Mucosa of stomach (tissue), 1 donor: ENCODE results near the gene PLSCR5.
A peak's percentile ranks its signal among the peaks of the same experiment; 100 is the strongest.

Experiments
- H3K27me3 ChIP-seq: one replicate; pipeline ENCODE4 v1.7.0; 2013; ENCODE audit warnings: mild to moderate bottlenecking, low read length; ENCODE audit not compliant: control insufficient read depth, insufficient read depth
- H3K36me3 ChIP-seq: one replicate; pipeline ENCODE4 v1.7.0; 2013; ENCODE audit warnings: low read length; ENCODE audit not compliant: control insufficient read depth, insufficient read depth
- H3K4me1 ChIP-seq: one replicate; pipeline ENCODE4 v1.7.0; 2013; ENCODE audit warnings: mild to moderate bottlenecking, low read length; ENCODE audit not compliant: control insufficient read depth, insufficient read depth
- H3K4me3 ChIP-seq: one replicate; pipeline ENCODE4 v1.7.0; 2013; ENCODE audit warnings: low read length
- H3K9ac ChIP-seq: one replicate; pipeline ENCODE4 v1.7.0; 2013; ENCODE audit warnings: mild to moderate bottlenecking, low read length, moderate library complexity
- H3K9me3 ChIP-seq: one replicate; pipeline ENCODE4 v1.7.0; 2013; ENCODE audit warnings: mild to moderate bottlenecking, low read length, moderate library complexity; ENCODE audit not compliant: control insufficient read depth
- donor health status: Pancreatic carcinoma.

The PLSCR5 gene

DNA sequence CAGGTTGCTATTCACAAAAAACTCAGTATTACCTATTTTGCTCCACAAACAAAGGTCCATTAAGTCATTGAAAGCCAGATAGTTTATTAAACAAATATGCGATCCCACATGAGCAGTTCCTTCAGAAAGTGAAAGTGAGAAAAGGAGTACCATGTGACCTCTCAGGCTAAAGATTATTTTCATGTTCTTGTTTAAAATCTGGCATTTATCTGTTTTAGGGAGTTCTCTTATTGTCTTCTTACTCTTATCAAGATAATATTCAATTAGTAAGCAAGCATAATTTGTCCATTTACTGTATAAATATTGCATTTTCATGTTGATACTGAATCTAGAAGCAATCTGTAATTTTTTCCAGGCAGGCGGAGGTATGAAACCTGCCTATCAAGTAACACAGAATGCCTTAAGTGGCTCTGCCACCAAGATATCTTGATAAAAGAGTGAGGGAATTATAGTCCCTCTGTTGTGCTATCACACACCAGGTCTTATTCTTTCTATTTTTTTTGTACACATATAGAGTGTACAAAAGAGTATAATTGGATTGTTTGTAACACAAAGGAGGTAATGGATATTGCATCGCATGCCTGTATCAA is 20.1 kb upstream of the PLSCR5 start:
- Histone ChIP-seq H3K4me3 (no peak overlapping the region), H3K9me3 (no peaks in the 10 kb centered on the region)

DNA sequence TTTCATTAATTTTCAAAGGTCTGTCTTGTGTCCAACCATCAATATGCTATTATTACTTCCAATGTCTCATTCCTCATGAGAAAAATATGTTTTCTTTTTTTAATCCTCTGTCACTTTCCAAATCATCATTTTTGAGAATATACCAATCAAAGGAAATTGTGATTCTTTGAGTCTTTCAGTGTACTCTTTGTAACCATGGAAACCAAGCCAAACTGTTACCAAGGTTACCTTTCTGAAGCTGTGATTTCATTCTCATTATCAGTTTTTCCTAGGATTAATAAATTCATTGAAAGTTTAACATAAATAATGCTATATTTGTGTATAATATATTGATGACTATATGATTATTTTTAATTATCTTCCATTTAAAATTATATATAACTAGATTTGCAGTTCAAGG is 16.6 kb upstream of the PLSCR5 start:
- Histone ChIP-seq H3K27me3 (no peaks in the 10 kb centered on the region), H3K36me3 (no peaks in the 10 kb centered on the region), H3K4me3 (no peak overlapping the region), H3K9ac (no peak overlapping the region), H3K9me3 (no peaks in the 10 kb centered on the region), H3K4me1 (no peaks in the 10 kb centered on the region)

More for the DNA sequence above, 20.1 kb upstream of the PLSCR5 start:
- Histone ChIP-seq H3K36me3 (no peaks in the 10 kb centered on the region), H3K4me1 (no peaks in the 10 kb centered on the region), H3K9ac (peak overlapping the region; percentile 58), H3K27me3 (no peaks in the 10 kb centered on the region)

DNA sequence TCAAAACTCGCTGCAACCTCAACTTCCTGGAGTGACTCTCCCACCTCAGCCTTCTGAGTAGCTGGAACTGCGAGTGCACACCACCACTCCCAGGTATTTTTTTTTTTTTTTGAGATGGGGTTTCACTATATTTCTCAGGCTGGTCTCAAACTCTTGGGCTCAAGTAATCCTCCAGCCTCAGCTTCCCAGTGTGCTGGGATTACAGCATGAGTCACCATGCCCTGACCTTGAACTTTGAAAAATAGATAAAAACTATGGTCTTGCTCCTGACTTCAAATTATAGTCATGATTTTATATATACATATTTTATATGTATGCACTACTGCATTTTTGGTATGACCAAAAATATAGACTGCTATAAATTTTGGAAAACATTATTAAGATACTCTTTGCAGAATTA is 6.9 kb upstream of the PLSCR5 start:
- no peak overlapping the region for H3K9ac ChIP-seq
- H3K4me1 ChIP-seq: no peaks in the 10 kb centered on the region
- no peaks in the 10 kb centered on the region for H3K36me3 ChIP-seq
- H3K9me3 ChIP-seq: no peaks in the 10 kb centered on the region
- no peaks in the 10 kb centered on the region for H3K27me3 ChIP-seq
- no peak overlapping the region for H3K4me3 ChIP-seq

DNA sequence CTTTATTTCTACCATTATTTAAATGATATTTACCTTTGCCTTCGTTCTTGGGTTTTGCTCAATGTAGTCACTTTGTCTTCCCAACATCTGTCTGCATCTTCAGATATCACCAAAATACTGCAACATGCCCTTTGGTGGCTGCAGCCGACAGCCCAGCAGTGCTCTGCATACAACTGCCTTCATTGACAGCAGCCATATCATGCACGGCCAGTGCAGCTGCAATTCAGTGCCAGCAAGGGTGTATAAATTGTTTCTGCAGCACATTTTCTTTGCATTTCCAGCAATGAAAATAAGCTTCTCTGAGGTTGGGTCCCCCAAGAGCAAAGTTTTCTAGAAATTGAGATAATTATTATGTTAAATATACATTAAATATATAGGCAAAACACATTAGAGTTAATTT is 6.0 kb upstream of the PLSCR5 start:
- H3K9me3 ChIP-seq: no peaks in the 10 kb centered on the region
- no peaks in the 10 kb centered on the region for H3K4me1 ChIP-seq
- H3K9ac ChIP-seq: no peak overlapping the region
- no peak overlapping the region for H3K4me3 ChIP-seq
- no peaks in the 10 kb centered on the region for H3K36me3 ChIP-seq
- H3K27me3 ChIP-seq: no peaks in the 10 kb centered on the region

DNA sequence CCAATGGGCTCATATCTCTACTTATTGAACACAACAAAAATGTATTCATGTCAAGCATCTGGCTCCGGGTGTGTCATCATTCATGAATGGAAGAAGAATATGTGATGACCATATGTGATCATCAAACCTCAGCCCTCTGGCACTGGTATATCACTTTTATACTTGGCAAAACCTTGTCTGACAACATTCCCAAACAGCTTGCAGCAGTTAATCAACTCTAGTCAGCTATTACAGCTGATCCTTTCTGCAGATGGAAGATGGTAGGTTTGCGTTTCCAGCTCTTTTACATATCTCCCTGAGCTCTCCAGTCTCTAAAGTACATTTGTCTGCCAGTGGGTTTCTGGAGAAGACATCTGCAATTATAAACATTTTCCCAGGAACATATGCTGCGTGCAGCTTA is 6.6 kb downstream of the PLSCR5 start:
- H3K4me3 ChIP-seq: no peak overlapping the region
- H3K4me1 ChIP-seq: no peaks in the 10 kb centered on the region
- H3K36me3 ChIP-seq: no peaks in the 10 kb centered on the region
- H3K27me3 ChIP-seq: no peaks in the 10 kb centered on the region
- no peaks in the 10 kb centered on the region for H3K9me3 ChIP-seq
- no peak overlapping the region for H3K9ac ChIP-seq

DNA sequence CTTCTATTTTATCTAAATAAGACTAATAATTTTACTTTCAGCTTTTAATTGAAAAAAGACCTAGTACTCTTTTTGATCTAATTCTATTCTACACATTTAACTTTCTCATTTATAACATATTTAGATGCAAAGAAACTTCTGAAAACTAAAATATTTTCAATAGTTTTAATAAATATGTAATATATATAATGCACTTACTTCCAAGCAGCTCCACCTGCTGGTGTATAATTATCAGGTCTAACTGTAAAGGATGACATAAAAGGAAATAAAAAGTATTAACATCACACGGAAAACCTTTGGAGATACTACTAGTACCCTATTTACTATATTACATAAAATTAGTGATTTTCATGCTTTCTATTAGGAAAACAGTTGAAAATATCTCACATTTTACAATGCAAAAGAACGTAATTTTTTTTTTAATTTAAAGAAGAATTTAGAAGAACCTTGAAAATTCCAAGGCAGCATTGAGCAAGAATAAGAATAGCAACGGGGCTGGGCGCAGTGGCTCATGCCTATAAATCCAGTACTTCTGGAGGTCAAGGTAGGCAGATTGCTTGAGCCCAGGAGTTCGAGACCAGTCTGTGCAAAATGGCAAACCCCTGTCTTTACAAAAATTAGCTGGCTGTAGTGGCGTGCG is 10.2 kb downstream of the PLSCR5 start:
- Histone ChIP-seq H3K36me3 (no peaks in the 10 kb centered on the region), H3K4me1 (no peaks in the 10 kb centered on the region), H3K4me3 (no peak overlapping the region), H3K9ac (no peak overlapping the region), H3K9me3 (no peaks in the 10 kb centered on the region), H3K27me3 (no peaks in the 10 kb centered on the region)

DNA sequence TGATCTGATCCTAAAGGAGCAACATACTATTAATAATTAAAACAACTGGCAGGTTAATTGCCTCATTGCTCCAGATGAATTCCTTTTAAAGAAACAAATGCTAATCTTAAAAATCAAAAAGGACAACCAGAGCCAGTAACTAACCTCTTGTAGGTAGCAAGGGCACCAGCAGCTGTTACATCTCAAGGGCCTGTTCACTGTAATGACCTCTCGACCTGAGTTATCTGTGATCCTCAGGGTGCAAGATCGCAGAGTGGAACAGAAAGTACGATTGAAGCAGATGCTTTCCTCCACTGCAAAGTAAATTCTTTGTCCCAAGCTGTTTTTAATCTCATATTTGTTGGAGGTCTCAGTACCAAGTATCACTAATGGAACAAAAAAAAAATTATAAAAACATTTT is 11.4 kb downstream of the PLSCR5 start:
- H3K36me3 ChIP-seq: no peaks in the 10 kb centered on the region
- no peaks in the 10 kb centered on the region for H3K27me3 ChIP-seq
- no peaks in the 10 kb centered on the region for H3K9me3 ChIP-seq
- no peak overlapping the region for H3K4me3 ChIP-seq
- H3K4me1 ChIP-seq: no peaks in the 10 kb centered on the region
- no peak overlapping the region for H3K9ac ChIP-seq

DNA sequence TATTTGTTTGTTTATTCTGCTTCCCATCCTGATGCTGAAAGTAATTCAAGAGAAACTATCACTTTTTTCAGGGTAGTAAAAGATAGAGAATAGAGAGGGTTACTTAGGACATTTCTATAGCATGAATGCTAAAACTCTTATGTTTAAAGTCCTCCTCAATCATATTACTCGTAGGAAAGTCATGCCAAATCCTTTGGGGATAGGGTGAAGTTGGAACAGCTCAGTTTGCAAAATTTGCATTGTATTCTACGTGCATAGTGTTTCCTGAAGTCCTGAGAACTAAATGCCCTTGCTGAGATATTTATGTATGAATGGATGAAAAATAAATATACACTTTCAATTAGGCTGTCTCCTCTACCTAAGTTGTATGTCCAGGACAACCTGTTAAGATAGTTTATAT is 14.6 kb downstream of the PLSCR5 start:
- H3K4me3 ChIP-seq: no peak overlapping the region
- no peaks in the 10 kb centered on the region for H3K4me1 ChIP-seq
- no peaks in the 10 kb centered on the region for H3K9me3 ChIP-seq
- H3K9ac ChIP-seq: no peak overlapping the region
- H3K36me3 ChIP-seq: no peaks in the 10 kb centered on the region
- H3K27me3 ChIP-seq: no peaks in the 10 kb centered on the region

DNA sequence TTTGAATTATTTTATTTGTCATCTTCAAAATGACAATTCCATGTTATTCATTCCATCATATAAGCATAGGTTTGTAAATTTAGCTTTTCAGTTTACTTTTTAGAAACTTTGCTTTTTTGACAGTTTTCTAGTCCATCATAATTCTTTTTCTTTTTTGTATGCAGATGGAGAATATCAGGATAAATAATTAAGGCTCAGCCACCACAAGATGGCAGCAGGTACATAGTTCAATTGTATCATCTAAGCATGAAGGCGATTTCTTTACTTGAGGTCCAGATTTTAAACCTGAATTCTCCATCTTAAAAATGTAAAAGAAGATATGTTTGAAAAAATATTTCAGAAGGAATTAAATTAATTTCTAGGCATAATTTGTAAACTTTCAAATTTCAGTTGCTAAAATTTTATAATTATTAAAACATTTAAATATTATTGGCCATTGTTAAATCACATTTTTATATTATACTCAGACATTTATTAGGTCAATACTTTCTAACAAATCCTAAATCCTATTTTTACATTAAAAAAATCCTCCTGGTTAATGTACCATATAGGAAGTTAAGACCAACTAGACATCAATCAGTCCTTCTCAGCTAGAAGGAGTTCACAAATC is 15.1 kb downstream of the PLSCR5 start:
- Histone ChIP-seq H3K4me1 (no peaks in the 10 kb centered on the region), H3K36me3 (no peaks in the 10 kb centered on the region), H3K9me3 (no peaks in the 10 kb centered on the region), H3K27me3 (no peaks in the 10 kb centered on the region), H3K4me3 (no peak overlapping the region), H3K9ac (no peak overlapping the region)

DNA sequence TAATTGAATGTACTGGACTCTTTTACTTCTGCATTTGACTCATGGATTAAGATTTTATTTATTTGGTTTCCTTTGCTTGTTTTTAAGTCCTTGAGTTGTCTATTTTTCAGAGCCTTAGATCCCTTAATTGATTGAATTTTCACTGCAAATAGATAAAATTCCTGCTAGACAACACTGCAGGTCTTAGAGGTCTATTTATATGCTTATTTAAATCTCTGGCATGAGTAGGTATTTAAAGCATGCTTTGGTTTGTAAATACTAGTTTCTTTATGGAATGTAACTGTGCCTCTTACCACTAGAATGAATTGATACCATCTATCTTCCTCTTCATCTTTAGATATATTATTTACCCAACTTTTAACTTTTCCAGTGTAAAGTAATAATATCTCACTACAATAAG is 20.0 kb downstream of the PLSCR5 start:
- no peaks in the 10 kb centered on the region for H3K36me3 ChIP-seq
- no peaks in the 10 kb centered on the region for H3K4me1 ChIP-seq
- H3K9ac ChIP-seq: no peak overlapping the region
- H3K4me3 ChIP-seq: no peak overlapping the region
- H3K27me3 ChIP-seq: no peaks in the 10 kb centered on the region
- no peaks in the 10 kb centered on the region for H3K9me3 ChIP-seq

DNA sequence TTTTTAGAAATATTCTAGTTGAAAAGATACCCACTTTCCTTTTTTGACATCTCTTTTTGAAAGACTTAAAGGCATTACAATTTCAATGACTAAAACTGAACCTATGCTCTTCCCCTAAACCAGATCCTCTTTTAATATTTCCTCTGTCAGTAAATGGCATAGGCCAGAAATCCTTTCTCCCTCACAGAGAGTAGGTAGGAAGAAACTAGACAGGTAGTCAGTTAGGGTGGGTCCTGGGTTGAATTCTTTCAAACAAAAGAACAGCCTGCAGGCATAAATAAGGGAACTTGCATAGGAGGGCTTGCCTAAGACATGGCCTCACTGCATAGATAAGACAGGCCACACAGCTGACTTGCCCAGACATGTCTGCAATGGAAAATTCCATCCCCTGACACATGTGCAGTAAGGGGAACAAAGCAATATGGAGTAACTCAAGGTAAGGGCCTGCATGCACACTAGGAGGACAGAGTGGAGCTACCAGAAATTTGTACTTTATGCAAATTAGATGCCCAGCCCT is 23.1 kb downstream of the PLSCR5 start:
- Histone ChIP-seq H3K27me3 (no peaks in the 10 kb centered on the region), H3K9ac (no peak overlapping the region), H3K4me3 (no peak overlapping the region), H3K36me3 (no peaks in the 10 kb centered on the region), H3K9me3 (no peaks in the 10 kb centered on the region), H3K4me1 (no peaks in the 10 kb centered on the region)

DNA sequence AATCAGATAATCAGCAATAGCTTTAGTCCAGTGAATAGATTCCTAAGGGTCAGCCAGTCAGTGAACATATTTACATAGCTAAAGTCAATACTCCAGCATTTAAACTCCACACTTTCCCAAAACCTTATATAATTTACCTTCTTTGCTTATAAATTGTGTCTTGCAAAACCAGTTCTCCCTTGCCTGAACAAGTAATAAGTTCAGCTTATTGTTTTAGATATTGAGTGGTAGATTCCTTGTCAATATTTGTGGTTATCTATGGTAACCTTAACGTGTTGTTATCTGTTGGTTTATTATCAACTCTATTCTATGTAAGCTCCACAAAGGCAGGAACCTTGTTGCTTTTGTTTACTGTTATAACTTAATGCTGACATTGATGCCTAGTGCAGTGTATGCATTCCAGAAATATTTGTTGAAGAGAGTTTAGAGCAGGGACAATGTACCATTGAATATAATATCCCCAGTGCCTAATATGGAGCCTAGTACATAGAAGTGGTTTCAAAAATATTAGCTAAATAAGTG is 24.0 kb downstream of the PLSCR5 start:
- no peaks in the 10 kb centered on the region for H3K36me3 ChIP-seq
- no peaks in the 10 kb centered on the region for H3K4me1 ChIP-seq
- H3K9ac ChIP-seq: no peak overlapping the region
- H3K4me3 ChIP-seq: no peak overlapping the region
- H3K27me3 ChIP-seq: no peaks in the 10 kb centered on the region
- no peaks in the 10 kb centered on the region for H3K9me3 ChIP-seq
